K562 (cell line): Measurements from ENCODE around the gene FNDC11. TPM values are rescaled to one million over a fixed set of nuclear protein-coding genes. Genes with fewer than 3 reads are reported as not detected.

Experiments used
- ATAC-seq: fragments of 200-7000 bp; cut with Tn5 transposase; 3 replicates; pipeline ENCODE4 v1.9.1; 2020; ENCODE audit warnings: moderate library complexity
- BruUV-seq: library from RNA; stranded (reverse); fragments of 400-500 nt; replicated peaks from 2 replicates; lab custom pipeline; 2021; lab: Mats Ljungman, UMichigan
- CTCF ChIA-PET: fragments of 300-600 bp; formaldehyde crosslinking; extraction: SDS; loops from one replicate; lab custom pipeline; 2021; ENCODE audit warnings: low intra/inter-chr PET ratio; lab: Yijun Ruan, JAX
- POLR2A ChIA-PET: fragments of 300-600, 350-650 bp; sonication (Branson Sonifier 250); formaldehyde crosslinking; extraction: SDS; loops from one replicate; lab custom pipeline; 2021; ENCODE audit warnings: antibody characterized with exemption, inconsistent platforms; lab: Yijun Ruan, JAX
- DNase-seq, 4 experiments: peaks; one replicate each; pipeline versions ENCODE4 v3.0.0 to v3.0.0-alpha.2; 2011 to 2018; ENCODE audit warnings: low spot score in 3 of 4, mixed read lengths in 3 of 4; ENCODE audit errors: extremely low read depth in 1 of 4
- FAIRE-seq: peaks from 2 replicates; lab custom pipeline; 2011; peaks lifted over from hg19 to GRCh38; lab: Jason Lieb, UNC
- H2AFZ ChIP-seq: 2 replicates; pipeline ENCODE4 v1.6.0; 2011; ENCODE audit warnings: low read depth, low read length, control low read depth, inconsistent platforms
- H3K27ac ChIP-seq: fragments of 200-600 bp; 3 replicates; pipeline ENCODE4 v1.8.0; 2011; ENCODE audit warnings: low read depth, mild to moderate bottlenecking, control low read depth, inconsistent platforms, low read length, moderate library complexity, mixed read lengths; ENCODE audit errors: extremely low read depth
- H3K27me3 ChIP-seq, 2 experiments: fragments of 300-600 bp in 1 of 2; 2 replicates in 1 of 2; 3 replicates in 1 of 2; pipeline versions ENCODE4 v1.6.0 to v1.8.0; 2011; ENCODE audit warnings: inconsistent platforms in 2 of 2, low read length in 2 of 2, mild to moderate bottlenecking in 1 of 2, mixed read lengths in 1 of 2, moderate library complexity in 1 of 2; ENCODE audit not compliant: control insufficient read depth in 2 of 2, insufficient read depth in 2 of 2
- H3K36me3 ChIP-seq: fragments of 300-600 bp; 3 replicates; pipeline ENCODE4 v1.8.0; 2011; ENCODE audit warnings: mild to moderate bottlenecking, low read length, inconsistent platforms; ENCODE audit not compliant: control insufficient read depth, insufficient read depth
- H3K4me1 ChIP-seq, 2 experiments: fragments of 200-600 bp in 1 of 2; replicated peaks in 1 of 2; 2 replicates in 1 of 2; 3 replicates in 1 of 2; pipeline versions ENCODE4 v1.5.1 to v1.8.0; 2011; ENCODE audit warnings: inconsistent platforms in 2 of 2, low read length in 2 of 2, mild to moderate bottlenecking in 1 of 2, mixed read lengths in 1 of 2, moderate library complexity in 1 of 2; ENCODE audit not compliant: control insufficient read depth in 2 of 2, insufficient read depth in 2 of 2
- H3K4me2 ChIP-seq: 2 replicates; pipeline ENCODE4 v1.6.1; 2011; ENCODE audit warnings: low read length, control low read depth, inconsistent platforms, mixed read lengths; ENCODE audit not compliant: insufficient read depth
- H3K4me3 ChIP-seq: fragments of 200-600 bp; sonication (generic), shearing (Covaris generic); 2 replicates; pipeline ENCODE4 v1.5.1; 2016; ENCODE audit warnings: control low read depth, inconsistent platforms
- H3K79me2 ChIP-seq: fragments of 200-600 bp; 3 replicates; pipeline ENCODE4 v1.8.0; 2011; ENCODE audit warnings: low read length, inconsistent platforms; ENCODE audit not compliant: control insufficient read depth, insufficient read depth
- H3K9ac ChIP-seq, 2 experiments: 2 replicates each; pipeline versions ENCODE4 v1.6.0 to v1.6.1; 2011; ENCODE audit warnings: low read depth in 2 of 2, low read length in 2 of 2, control low read depth in 1 of 2, inconsistent platforms in 1 of 2, mild to moderate bottlenecking in 1 of 2, mixed read lengths in 1 of 2; ENCODE audit not compliant: insufficient read depth in 1 of 2
- H3K9me1 ChIP-seq: one replicate; pipeline ENCODE4 v1.6.0; 2011; ENCODE audit warnings: inconsistent platforms, mild to moderate bottlenecking, low read length, moderate library complexity; ENCODE audit not compliant: control insufficient read depth, insufficient read depth
- H3K9me3 ChIP-seq: replicated peaks from 2 replicates; pipeline ENCODE4 v1.5.1; 2011; ENCODE audit warnings: low read depth, low read length, inconsistent platforms; ENCODE audit not compliant: control insufficient read depth, insufficient read depth
- H4K20me1 ChIP-seq: replicated peaks from 2 replicates; pipeline ENCODE4 v1.6.1; 2011; ENCODE audit warnings: low read length, inconsistent platforms, mixed read lengths; ENCODE audit not compliant: control insufficient read depth, insufficient read depth
- FUS ChIP-seq: fragments of 200-400 bp; formaldehyde crosslinking; optimal IDR thresholded peaks from 2 replicates; pipeline ENCODE3; 2017; ENCODE audit warnings: low read depth, low read length
- RBM15 ChIP-seq: fragments of 200-400 bp; formaldehyde crosslinking; IDR thresholded peaks from 2 replicates; pipeline ENCODE4 v1.6.1; 2018; ENCODE audit warnings: mild to moderate bottlenecking, low read length, moderate library complexity; ENCODE audit not compliant: insufficient read depth
- SRSF1 ChIP-seq: fragments of 200-400 bp; formaldehyde crosslinking; IDR thresholded peaks from 2 replicates; pipeline ENCODE4 v1.6.1; 2017; ENCODE audit warnings: mild to moderate bottlenecking, low read depth, low read length, moderate library complexity
- ZNF133 ChIP-seq: fragments of 250-450 bp; sonication (Bioruptor Pico); IDR thresholded peaks from 2 replicates; pipeline ENCODE4 v1.4.0; 2020; ENCODE audit warnings: mild to moderate bottlenecking
- ZNF444 ChIP-seq: fragments of 250-450 bp; sonication (Bioruptor Pico); IDR thresholded peaks from 2 replicates; pipeline ENCODE4 v1.4.0; 2020; ENCODE audit warnings: mild to moderate bottlenecking, moderate library complexity
- WGBS: fragments of 100-300 bp; shearing (Covaris generic); methylation state at CpG from one replicate; pipeline ENCODE4 v1.1.6; 2016; ENCODE audit warnings: low coverage, mixed read lengths; ENCODE audit not compliant: insufficient coverage; ENCODE audit errors: missing lambda C conversion rate; 5-methylcytosine and 5-hydroxymethylcytosine counted together
- in situ Hi-C: fragments of 300-500 bp; cut with MboI; formaldehyde crosslinking; loops from 4 replicates; pipeline ENCODE4 v1.15.0; 2018; ENCODE audit warnings: inconsistent platforms, mixed read lengths
- intact Hi-C: fragments of 100-400 bp; cut with micrococcal nuclease; formaldehyde crosslinking; loops from 2 replicates; pipeline ENCODE4 v1.14.2; 2022
- polyA plus RNA-seq, 8 experiments: library from polyadenylated mRNA; depleted of rRNA in 4 of 8; stranded (reverse) in 5 of 8; unstranded in 3 of 8; fragments of >200 nt; fragmentation: Nextera tagmentation in 2 of 8; fragmentation: Illumina TruSeq in 1 of 8; extraction: Ambion mirVana in 2 of 8; extraction: Trizol in 1 of 8; gene quantifications; 2 replicates each; pipeline versions ENCODE4 v1.2.1 to v1.2.3, GENCODE V29; 2011 to 2014; ENCODE audit warnings: inconsistent platforms in 1 of 8, missing spikeins in 1 of 8
- total RNA-seq, 7 experiments: library from RNA; depleted of rRNA in 6 of 7; stranded (reverse); fragments of >200 nt in 6 of 7; fragmentation: Illumina TruSeq in 2 of 7; extraction: Trizol in 2 of 7; gene quantifications; 2 replicates each; pipeline versions ENCODE4 v1.2.1 to v1.2.3, GENCODE V29; 2011 to 2021; ENCODE audit warnings: low replicate concordance in 1 of 7
- TF ChIP-seq, protein P1 (sequence below): sonication (generic); formaldehyde crosslinking; IDR thresholded peaks from 2 replicates; pipeline ENCODE4 v1.9.0; 2022; ENCODE audit warnings: mild to moderate bottlenecking, missing genetic modification reagents
- TF ChIP-seq, protein P2 (sequence below): fragments of 450-650 bp; IDR thresholded peaks from 2 replicates; pipeline ENCODE4 v1.6.1; 2016; ENCODE audit warnings: missing biosample characterization, missing genetic modification characterization
- TF ChIP-seq, protein P3 (sequence below), 2 experiments: IDR thresholded peaks; 2 replicates each; pipeline ENCODE4 v1.6.1; 2011; ENCODE audit warnings: borderline replicate concordance in 1 of 2, control low read depth in 1 of 2, low read depth in 1 of 2, low read length in 1 of 2, mild to moderate bottlenecking in 1 of 2, mixed read lengths in 1 of 2, moderate library complexity in 1 of 2; ENCODE audit not compliant: insufficient read depth in 1 of 2, insufficient read length in 1 of 2, poor library complexity in 1 of 2, severe bottlenecking in 1 of 2; ENCODE audit errors: extremely low read depth in 1 of 2

FNDC11 gene
- total and polyA plus RNA-seq, 9 of the 15 experiments (the other 6 are each of a cell fraction or from before 2014, with no cell fraction given) = 0.08 to 2.3 (median 0.64) TPM; not detected in 2

GRCh38 chr20:63505281-63505680 lies 48.7 kb upstream of the FNDC11 start:
- H4K20me1 ChIP-seq = no peaks in the 10 kb centered on the region
- TF ChIP-seq SRSF1 = no peak
- no peak overlapping the region for H3K4me2 ChIP-seq
- H3K36me3 ChIP-seq = no peaks in the 10 kb centered on the region
- H2AFZ ChIP-seq = no peak overlapping the region
- in situ Hi-C loops = no loop called here
- no TSS peak for BruUV-seq
- H3K4me1 ChIP-seq = peaks cover 0 to 42% of the 10 kb centered on the region in 2 experiments; a peak in 4 of 5 replicates
- DNase-seq (no peak), FAIRE-seq (peak; percentile 11), ATAC-seq (no peak)
- no peaks in the 10 kb centered on the region for H3K79me2 ChIP-seq
- H3K9ac ChIP-seq = no peak overlapping the region
- no peaks in the 10 kb centered on the region for H3K9me1 ChIP-seq
- H3K9me3 ChIP-seq = peaks cover 6% of the 10 kb centered on the region
- intact Hi-C loops = no loop called here
- H3K4me3 ChIP-seq = no peak overlapping the region
- H3K27ac ChIP-seq = no peak overlapping the region
- ChIA-PET POLR2A (interaction anchor here (0.6 to 1.3 kb wide), 3 partner anchors 11 to 18 kb away, joined by 3 to 4 read pairs (median 4); partner anchors contain the start of gene PPDPF), CTCF (no interaction called here)
- peaks cover 18 to 36% of the 10 kb centered on the region in 2 experiments for H3K27me3 ChIP-seq
- whole genome bisulfite sequencing = 6% methylated on average over 8 of the region's 8 CpGs

DNA sequence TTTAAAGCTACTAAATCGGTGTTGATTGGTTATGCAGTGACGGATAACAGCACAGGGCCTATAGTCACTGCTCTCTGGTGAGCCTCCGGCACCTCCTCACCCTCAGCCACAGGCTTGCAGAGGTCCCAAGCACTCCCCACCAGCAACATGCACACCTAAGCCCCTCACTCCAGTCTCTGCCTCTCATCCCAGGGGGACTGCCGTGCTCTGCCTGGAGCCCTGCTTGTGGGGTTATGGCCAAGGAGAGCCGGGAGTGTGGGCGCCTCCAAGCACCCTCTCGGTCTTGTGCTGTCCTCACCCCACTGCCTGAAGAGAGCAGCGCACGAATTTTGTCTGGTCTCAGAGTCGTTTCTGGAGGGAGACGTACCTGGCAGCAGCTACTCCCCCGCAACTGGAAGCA lies 48.2 kb upstream of the FNDC11 start:
- Histone ChIP-seq H3K36me3 (no peaks in the 10 kb centered on the region), H3K9me1 (no peaks in the 10 kb centered on the region), H3K4me2 (no peak overlapping the region), H3K79me2 (no peaks in the 10 kb centered on the region)
- POLR2A ChIA-PET = interaction anchor here (1.1 to 1.3 kb wide), 2 partner anchors 12 to 17 kb away, joined by 3 to 4 read pairs; no protein-coding TSS in a partner anchor
- no peak for TF ChIP-seq ZNF444 (CRISPR knock-in tag)
- TF ChIP-seq, protein P1, sequence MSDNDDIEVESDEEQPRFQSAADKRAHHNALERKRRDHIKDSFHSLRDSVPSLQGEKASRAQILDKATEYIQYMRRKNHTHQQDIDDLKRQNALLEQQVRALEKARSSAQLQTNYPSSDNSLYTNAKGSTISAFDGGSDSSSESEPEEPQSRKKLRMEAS (CRISPR knock-in tag) = no peak
- TF ChIP-seq, protein P2, sequence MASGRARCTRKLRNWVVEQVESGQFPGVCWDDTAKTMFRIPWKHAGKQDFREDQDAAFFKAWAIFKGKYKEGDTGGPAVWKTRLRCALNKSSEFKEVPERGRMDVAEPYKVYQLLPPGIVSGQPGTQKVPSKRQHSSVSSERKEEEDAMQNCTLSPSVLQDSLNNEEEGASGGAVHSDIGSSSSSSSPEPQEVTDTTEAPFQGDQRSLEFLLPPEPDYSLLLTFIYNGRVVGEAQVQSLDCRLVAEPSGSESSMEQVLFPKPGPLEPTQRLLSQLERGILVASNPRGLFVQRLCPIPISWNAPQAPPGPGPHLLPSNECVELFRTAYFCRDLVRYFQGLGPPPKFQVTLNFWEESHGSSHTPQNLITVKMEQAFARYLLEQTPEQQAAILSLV (tag) = no peak
- no peak for TF ChIP-seq FUS
- TF ChIP-seq, protein P3, sequence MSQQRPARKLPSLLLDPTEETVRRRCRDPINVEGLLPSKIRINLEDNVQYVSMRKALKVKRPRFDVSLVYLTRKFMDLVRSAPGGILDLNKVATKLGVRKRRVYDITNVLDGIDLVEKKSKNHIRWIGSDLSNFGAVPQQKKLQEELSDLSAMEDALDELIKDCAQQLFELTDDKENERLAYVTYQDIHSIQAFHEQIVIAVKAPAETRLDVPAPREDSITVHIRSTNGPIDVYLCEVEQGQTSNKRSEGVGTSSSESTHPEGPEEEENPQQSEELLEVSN (IDR thresholded peaks at IDR 0.05; ENCODE audit: borderline replicate concordance in 1 of 2, extremely low read depth in 1 of 2, insufficient read depth in 1 of 2, insufficient read length in 1 of 2, low read depth in 1 of 2, low read length in 1 of 2, poor library complexity in 1 of 2, severe bottlenecking in 1 of 2) = no peak
- no peak for TF ChIP-seq RBM15
- no peak for TF ChIP-seq ZNF133
- TF ChIP-seq, all 486 proteins: peak for 0
- no peaks in the 10 kb centered on the region for H4K20me1 ChIP-seq
- H3K27ac ChIP-seq = no peak overlapping the region
- WGBS = 17% methylated on average over 11 of the region's 12 CpGs
- FAIRE-seq (no peak), ATAC-seq (no peak), DNase-seq (no peak)
- BruUV-seq = no TSS peak
- H3K27me3 ChIP-seq = peaks cover 18 to 36% of the 10 kb centered on the region in 2 experiments
- intact Hi-C loops (no loop called here), in situ Hi-C loops (no loop called here)
- no peak overlapping the region for H2AFZ ChIP-seq
- no peak overlapping the region for H3K9ac ChIP-seq
- H3K4me3 ChIP-seq = no peak overlapping the region
- H3K9me3 ChIP-seq = peaks cover 6% of the 10 kb centered on the region
- CTCF ChIA-PET = no interaction called here
- peaks cover 0 to 37% of the 10 kb centered on the region in 2 experiments; a peak in 4 of 5 replicates for H3K4me1 ChIP-seq
